Activated naive CD8-positive, alpha-beta T cell (primary cell): Measurements from ENCODE around the gene SORCS1.

Experiments
- H3K27ac Mint-ChIP-seq: one replicate; pipeline ENCODE4 v1.8.0; 2021; ENCODE audit warnings: mixed read lengths
- H3K27me3 Mint-ChIP-seq: one replicate; pipeline ENCODE4 v1.8.0; 2021; ENCODE audit warnings: mixed read lengths
- H3K36me3 Mint-ChIP-seq: one replicate; pipeline ENCODE4 v1.8.0; 2021; ENCODE audit warnings: mixed read lengths
- H3K4me1 Mint-ChIP-seq: one replicate; pipeline ENCODE4 v1.8.0; 2021; ENCODE audit warnings: low read depth, mixed read lengths
- H3K4me3 Mint-ChIP-seq: one replicate; pipeline ENCODE4 v1.8.0; 2021; ENCODE audit warnings: mild to moderate bottlenecking, mixed read lengths
- H3K9me3 Mint-ChIP-seq: one replicate; pipeline ENCODE4 v1.8.0; 2021; ENCODE audit warnings: low read depth, mixed read lengths

SORCS1 gene

GRCh38 chr10:107083388-107084009 is 81.0 kb downstream of the SORCS1 start:
- no peak overlapping the region for H3K4me3 Mint-ChIP-seq
- no peaks in the 10 kb centered on the region for H3K9me3 Mint-ChIP-seq
- H3K27me3 Mint-ChIP-seq: no peaks in the 10 kb centered on the region
- no peaks in the 10 kb centered on the region for H3K4me1 Mint-ChIP-seq
- no peak overlapping the region for H3K27ac Mint-ChIP-seq
- no peaks in the 10 kb centered on the region for H3K36me3 Mint-ChIP-seq

GRCh38 chr10:107081644-107082043 is 82.9 kb downstream of the SORCS1 start:
- H3K27ac Mint-ChIP-seq: no peak overlapping the region
- H3K36me3 Mint-ChIP-seq: no peaks in the 10 kb centered on the region
- no peak overlapping the region for H3K4me3 Mint-ChIP-seq
- no peaks in the 10 kb centered on the region for H3K4me1 Mint-ChIP-seq
- no peaks in the 10 kb centered on the region for H3K9me3 Mint-ChIP-seq
- H3K27me3 Mint-ChIP-seq: no peaks in the 10 kb centered on the region

GRCh38 chr10:107075117-107075516 is 89.4 kb downstream of the SORCS1 start:
- H3K27me3 Mint-ChIP-seq: no peaks in the 10 kb centered on the region
- no peak overlapping the region for H3K4me3 Mint-ChIP-seq
- H3K9me3 Mint-ChIP-seq: no peaks in the 10 kb centered on the region
- H3K4me1 Mint-ChIP-seq: no peaks in the 10 kb centered on the region
- no peaks in the 10 kb centered on the region for H3K36me3 Mint-ChIP-seq
- no peak overlapping the region for H3K27ac Mint-ChIP-seq

- Mint-ChIP-seq H3K4me3 (no peak overlapping the region), H3K4me1 (no peaks in the 10 kb centered on the region), H3K9me3 (no peaks in the 10 kb centered on the region), H3K36me3 (no peaks in the 10 kb centered on the region), H3K27ac (no peak overlapping the region), H3K27me3 (no peaks in the 10 kb centered on the region)
These were observed 91.7 kb downstream of the SORCS1 start for GRCh38 chr10:107072786-107073185.

- no peaks in the 10 kb centered on the region for H3K9me3 Mint-ChIP-seq
- H3K27me3 Mint-ChIP-seq: no peaks in the 10 kb centered on the region
- no peak overlapping the region for H3K27ac Mint-ChIP-seq
- H3K4me3 Mint-ChIP-seq: no peak overlapping the region
- no peaks in the 10 kb centered on the region for H3K4me1 Mint-ChIP-seq
- no peaks in the 10 kb centered on the region for H3K36me3 Mint-ChIP-seq
These were observed 92.5 kb downstream of the SORCS1 start for GRCh38 chr10:107072028-107072427.

- no peaks in the 10 kb centered on the region for H3K9me3 Mint-ChIP-seq
- H3K27ac Mint-ChIP-seq: no peak overlapping the region
These were observed 93.2 kb downstream of the SORCS1 start for GRCh38 chr10:107071301-107071700.

GRCh38 chr10:107067843-107068242 is 96.7 kb downstream of the SORCS1 start:
- H3K36me3 Mint-ChIP-seq: no peaks in the 10 kb centered on the region
- H3K9me3 Mint-ChIP-seq: no peaks in the 10 kb centered on the region
- no peak overlapping the region for H3K27ac Mint-ChIP-seq
- H3K27me3 Mint-ChIP-seq: no peaks in the 10 kb centered on the region
- H3K4me1 Mint-ChIP-seq: no peaks in the 10 kb centered on the region
- H3K4me3 Mint-ChIP-seq: no peak overlapping the region

More at GRCh38 chr10:107071301-107071700, 93.2 kb downstream of the SORCS1 start:
- no peak overlapping the region for H3K4me3 Mint-ChIP-seq
- no peaks in the 10 kb centered on the region for H3K36me3 Mint-ChIP-seq
- H3K27me3 Mint-ChIP-seq: no peaks in the 10 kb centered on the region
- H3K4me1 Mint-ChIP-seq: no peaks in the 10 kb centered on the region

- no peak overlapping the region for H3K4me3 Mint-ChIP-seq
- no peaks in the 10 kb centered on the region for H3K4me1 Mint-ChIP-seq
- no peaks in the 10 kb centered on the region for H3K27me3 Mint-ChIP-seq
- H3K27ac Mint-ChIP-seq: no peak overlapping the region
- H3K36me3 Mint-ChIP-seq: no peaks in the 10 kb centered on the region
- no peaks in the 10 kb centered on the region for H3K9me3 Mint-ChIP-seq
These were observed 100.4 kb downstream of the SORCS1 start for GRCh38 chr10:107064075-107064474.

GRCh38 chr10:107059872-107060271 is 104.6 kb downstream of the SORCS1 start:
- Mint-ChIP-seq H3K27ac (no peak overlapping the region), H3K27me3 (no peaks in the 10 kb centered on the region), H3K4me1 (no peaks in the 10 kb centered on the region), H3K9me3 (no peaks in the 10 kb centered on the region), H3K4me3 (no peak overlapping the region), H3K36me3 (no peaks in the 10 kb centered on the region)

- Mint-ChIP-seq H3K9me3 (no peaks in the 10 kb centered on the region), H3K27me3 (no peaks in the 10 kb centered on the region), H3K4me1 (no peaks in the 10 kb centered on the region), H3K4me3 (no peak overlapping the region), H3K27ac (no peak overlapping the region), H3K36me3 (no peaks in the 10 kb centered on the region)
These were observed 105.3 kb downstream of the SORCS1 start for GRCh38 chr10:107059068-107059804.

- Mint-ChIP-seq H3K27me3 (no peaks in the 10 kb centered on the region), H3K4me3 (no peak overlapping the region), H3K9me3 (no peaks in the 10 kb centered on the region), H3K27ac (no peak overlapping the region), H3K36me3 (no peaks in the 10 kb centered on the region), H3K4me1 (no peaks in the 10 kb centered on the region)
These were observed 106.2 kb downstream of the SORCS1 start for GRCh38 chr10:107058331-107058730.

GRCh38 chr10:107056182-107056581 is 108.3 kb downstream of the SORCS1 start:
- H3K27ac Mint-ChIP-seq: no peak overlapping the region
- H3K36me3 Mint-ChIP-seq: no peaks in the 10 kb centered on the region
- H3K4me3 Mint-ChIP-seq: no peak overlapping the region
- no peaks in the 10 kb centered on the region for H3K27me3 Mint-ChIP-seq
- H3K4me1 Mint-ChIP-seq: no peaks in the 10 kb centered on the region
- no peaks in the 10 kb centered on the region for H3K9me3 Mint-ChIP-seq

- Mint-ChIP-seq H3K27me3 (no peaks in the 10 kb centered on the region), H3K27ac (no peak overlapping the region), H3K4me3 (no peak overlapping the region), H3K36me3 (no peaks in the 10 kb centered on the region), H3K4me1 (no peaks in the 10 kb centered on the region), H3K9me3 (no peaks in the 10 kb centered on the region)
These were observed 109.9 kb downstream of the SORCS1 start for GRCh38 chr10:107054469-107055156.

- H3K27me3 Mint-ChIP-seq: no peaks in the 10 kb centered on the region
- H3K4me3 Mint-ChIP-seq: no peak overlapping the region
- no peaks in the 10 kb centered on the region for H3K36me3 Mint-ChIP-seq
- no peaks in the 10 kb centered on the region for H3K9me3 Mint-ChIP-seq
- no peaks in the 10 kb centered on the region for H3K4me1 Mint-ChIP-seq
- H3K27ac Mint-ChIP-seq: no peak overlapping the region
These were observed 112.7 kb downstream of the SORCS1 start for GRCh38 chr10:107051769-107052168.

GRCh38 chr10:107043461-107043860 is 121.0 kb downstream of the SORCS1 start:
- H3K4me1 Mint-ChIP-seq: no peaks in the 10 kb centered on the region
- no peaks in the 10 kb centered on the region for H3K36me3 Mint-ChIP-seq
- no peak overlapping the region for H3K4me3 Mint-ChIP-seq
- H3K27ac Mint-ChIP-seq: no peak overlapping the region
- H3K27me3 Mint-ChIP-seq: no peaks in the 10 kb centered on the region
- H3K9me3 Mint-ChIP-seq: peaks cover 8% of the 10 kb centered on the region
